ENCODE results near the gene XKR3.
"Not testable (repeated sequence)": the region's sequence is repeated elsewhere in the genome, so short reads cannot be mapped to it uniquely, and the experiment has no call there.

The XKR3 gene

DNA sequence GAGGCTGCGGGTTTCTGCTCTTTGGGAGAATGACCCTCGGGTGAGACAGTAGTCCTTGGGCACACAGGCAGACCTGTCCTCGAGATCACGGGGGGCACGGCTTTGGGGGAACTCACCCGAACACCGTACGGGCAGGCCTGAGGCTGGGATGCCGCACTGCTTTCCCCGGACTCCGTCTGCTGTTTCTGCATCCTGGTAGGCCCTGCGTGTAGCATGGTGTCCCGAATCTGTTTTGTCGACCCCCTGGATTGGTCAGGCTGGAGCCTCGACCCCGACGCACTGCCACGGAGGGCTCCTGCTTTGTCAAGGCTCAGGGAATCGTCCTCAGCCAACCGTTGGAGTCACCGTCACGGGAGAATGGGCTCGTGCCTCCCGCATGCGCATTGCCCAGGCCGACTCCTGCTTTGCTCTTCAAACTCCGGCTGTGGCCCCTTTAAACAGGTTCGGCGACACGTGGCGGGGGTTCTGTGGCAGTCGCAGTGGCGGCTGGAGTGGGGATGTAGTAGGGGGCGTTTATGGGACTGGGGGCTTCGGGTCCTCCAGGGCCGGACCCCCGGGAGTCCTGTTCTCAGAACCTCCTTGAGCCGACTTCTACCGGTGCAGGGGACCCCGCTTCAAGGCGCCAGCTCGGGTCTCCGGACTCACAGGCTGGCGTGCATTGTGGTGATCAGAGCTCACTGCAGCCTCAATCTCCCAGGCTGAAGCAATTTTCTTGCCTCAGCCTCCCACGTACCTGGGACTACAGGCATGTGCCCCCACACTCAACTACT, 76.9 kb downstream of the XKR3 start:
- DNase-seq (ENCODE audit: low read depth, low spot score): not testable (repeated sequence)

DNA sequence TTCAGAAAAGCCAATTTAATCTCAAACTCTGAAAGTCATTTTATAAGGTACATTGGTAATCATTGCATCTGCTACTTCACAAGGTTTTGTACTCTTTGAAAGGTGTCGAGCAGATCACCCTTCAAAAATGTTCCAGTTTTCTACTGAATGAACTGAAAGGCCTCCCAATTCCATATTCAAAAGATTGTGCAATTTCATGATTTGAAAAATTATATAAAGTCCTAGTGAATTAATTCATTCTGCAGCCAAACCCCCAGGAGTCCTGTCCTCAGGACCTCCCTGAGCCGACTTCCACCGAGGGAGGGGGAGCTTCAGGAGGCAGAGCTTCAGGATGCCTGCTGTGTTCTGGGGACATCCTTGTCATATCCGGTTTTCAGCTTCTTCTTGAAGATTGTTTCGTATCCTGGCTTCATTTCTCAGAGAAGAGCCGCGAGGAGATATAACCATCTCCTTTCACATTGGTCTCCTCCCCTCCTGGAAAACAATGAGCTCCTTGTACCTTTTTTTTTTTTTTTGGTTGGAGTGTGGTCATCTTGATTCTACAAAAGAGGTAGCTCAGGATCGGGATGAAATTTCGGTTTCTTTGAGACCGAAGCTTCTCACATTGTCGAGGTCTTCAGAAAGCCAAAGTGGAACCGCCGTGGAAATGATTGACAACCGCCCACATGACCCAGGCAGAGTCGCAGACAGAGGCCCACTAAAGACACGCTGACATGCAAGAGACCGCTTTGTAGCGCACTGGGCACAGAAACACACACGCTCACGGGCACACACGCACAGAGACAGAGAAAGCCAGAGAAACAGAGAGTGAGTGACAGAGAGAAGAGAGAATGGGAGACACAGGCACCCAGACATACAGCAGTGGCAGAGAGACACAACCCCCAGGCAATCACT, 77.7 kb downstream of the XKR3 start:
- not testable (repeated sequence) for DNase-seq (ENCODE audit: low read depth, low spot score)

GRCh38 chr22:16734271-16734670, 90.9 kb downstream of the XKR3 start:
- not testable (repeated sequence) for DNase-seq (ENCODE audit: low read depth, low spot score)
